ENCODE results near the gene BRD4.

DNA sequence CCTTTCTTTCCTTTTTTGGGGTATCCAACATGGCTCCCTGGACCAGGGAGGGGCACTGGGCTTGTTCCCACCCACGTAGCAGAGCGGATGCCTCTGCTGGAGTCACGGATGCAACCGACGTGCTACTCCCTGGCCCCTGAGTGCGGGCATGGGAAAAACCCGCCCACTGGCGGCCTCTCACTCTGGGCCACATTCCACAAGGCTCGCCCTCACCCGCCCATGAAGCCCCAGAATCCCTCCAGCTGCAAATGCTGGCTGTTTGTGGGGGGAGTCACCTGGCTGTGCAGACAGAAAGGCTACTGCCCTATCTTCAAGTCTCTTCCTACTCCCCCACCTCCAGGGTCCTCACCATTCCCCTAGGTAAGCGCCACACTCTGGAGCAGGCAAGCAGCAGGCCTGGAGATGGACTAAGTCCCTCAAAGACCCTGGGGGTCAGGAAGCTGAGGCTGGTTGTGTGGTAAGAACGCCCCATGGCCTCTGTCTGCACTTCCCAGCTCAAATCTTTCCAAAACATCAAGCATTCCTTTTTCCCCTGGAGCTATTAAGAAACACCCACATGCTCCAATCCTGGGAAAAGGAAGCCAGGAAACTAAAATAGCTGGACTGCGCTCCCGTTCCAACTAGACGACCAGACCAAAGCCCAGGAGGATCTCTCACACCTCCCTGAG, 82.2 kb downstream of the BRD4 start:
- TF ChIP-seq, protein P1, sequence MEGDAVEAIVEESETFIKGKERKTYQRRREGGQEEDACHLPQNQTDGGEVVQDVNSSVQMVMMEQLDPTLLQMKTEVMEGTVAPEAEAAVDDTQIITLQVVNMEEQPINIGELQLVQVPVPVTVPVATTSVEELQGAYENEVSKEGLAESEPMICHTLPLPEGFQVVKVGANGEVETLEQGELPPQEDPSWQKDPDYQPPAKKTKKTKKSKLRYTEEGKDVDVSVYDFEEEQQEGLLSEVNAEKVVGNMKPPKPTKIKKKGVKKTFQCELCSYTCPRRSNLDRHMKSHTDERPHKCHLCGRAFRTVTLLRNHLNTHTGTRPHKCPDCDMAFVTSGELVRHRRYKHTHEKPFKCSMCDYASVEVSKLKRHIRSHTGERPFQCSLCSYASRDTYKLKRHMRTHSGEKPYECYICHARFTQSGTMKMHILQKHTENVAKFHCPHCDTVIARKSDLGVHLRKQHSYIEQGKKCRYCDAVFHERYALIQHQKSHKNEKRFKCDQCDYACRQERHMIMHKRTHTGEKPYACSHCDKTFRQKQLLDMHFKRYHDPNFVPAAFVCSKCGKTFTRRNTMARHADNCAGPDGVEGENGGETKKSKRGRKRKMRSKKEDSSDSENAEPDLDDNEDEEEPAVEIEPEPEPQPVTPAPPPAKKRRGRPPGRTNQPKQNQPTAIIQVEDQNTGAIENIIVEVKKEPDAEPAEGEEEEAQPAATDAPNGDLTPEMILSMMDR (IDR thresholded peaks at IDR 0.05): no peak
- no peak for TF ChIP-seq POLR2A (IDR thresholded peaks at IDR 0.05)

Measured in stomach (tissue), 4 donors.